HTR-8/SVneo (cell line): ENCODE results near the gene ADRA1B.

Experiments
- DNase-seq: peaks from one replicate; pipeline ENCODE4 v3.0.0; 2011; ENCODE audit warnings: low spot score, mixed read lengths; ENCODE audit not compliant: insufficient read length
- FAIRE-seq: peaks from 2 replicates; lab custom pipeline; 2011; peaks lifted over from hg19 to GRCh38; lab: Jason Lieb, UNC

Gene ADRA1B

GRCh38 chr5:159916841-159917761 is 819 bp downstream of the ADRA1B start:
- FAIRE-seq, result no peak
- no peak for DNase-seq

- DNase-seq (no peak), FAIRE-seq (no peak)
Measured at GRCh38 chr5:159917994-159918393, 1.7 kb downstream of the ADRA1B start.

GRCh38 chr5:159921721-159922120 is 5.4 kb downstream of the ADRA1B start:
- DNase-seq (no peak), FAIRE-seq (no peak)

DNA sequence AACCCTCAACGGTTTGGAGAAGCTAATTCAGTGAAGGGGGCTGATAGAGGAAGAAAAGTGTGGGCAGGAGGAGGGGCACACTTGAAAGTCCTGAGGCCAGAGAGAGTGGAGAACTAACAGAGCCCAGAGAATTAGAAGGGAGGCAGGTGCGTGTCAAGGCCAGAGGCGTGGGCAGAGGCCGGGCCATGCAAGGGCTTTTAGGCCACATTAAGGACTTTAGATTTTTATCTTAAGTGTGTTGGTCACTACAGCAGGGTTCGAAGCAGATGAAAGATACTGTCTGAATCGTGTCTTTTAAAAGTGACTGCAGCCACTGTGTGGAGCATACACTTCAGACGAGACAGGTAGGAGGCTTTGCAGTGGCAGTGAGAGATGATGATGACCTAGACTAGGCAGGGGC is 6.7 kb downstream of the ADRA1B start:
- no peak for DNase-seq
- FAIRE-seq, result peak; percentile 9

DNA sequence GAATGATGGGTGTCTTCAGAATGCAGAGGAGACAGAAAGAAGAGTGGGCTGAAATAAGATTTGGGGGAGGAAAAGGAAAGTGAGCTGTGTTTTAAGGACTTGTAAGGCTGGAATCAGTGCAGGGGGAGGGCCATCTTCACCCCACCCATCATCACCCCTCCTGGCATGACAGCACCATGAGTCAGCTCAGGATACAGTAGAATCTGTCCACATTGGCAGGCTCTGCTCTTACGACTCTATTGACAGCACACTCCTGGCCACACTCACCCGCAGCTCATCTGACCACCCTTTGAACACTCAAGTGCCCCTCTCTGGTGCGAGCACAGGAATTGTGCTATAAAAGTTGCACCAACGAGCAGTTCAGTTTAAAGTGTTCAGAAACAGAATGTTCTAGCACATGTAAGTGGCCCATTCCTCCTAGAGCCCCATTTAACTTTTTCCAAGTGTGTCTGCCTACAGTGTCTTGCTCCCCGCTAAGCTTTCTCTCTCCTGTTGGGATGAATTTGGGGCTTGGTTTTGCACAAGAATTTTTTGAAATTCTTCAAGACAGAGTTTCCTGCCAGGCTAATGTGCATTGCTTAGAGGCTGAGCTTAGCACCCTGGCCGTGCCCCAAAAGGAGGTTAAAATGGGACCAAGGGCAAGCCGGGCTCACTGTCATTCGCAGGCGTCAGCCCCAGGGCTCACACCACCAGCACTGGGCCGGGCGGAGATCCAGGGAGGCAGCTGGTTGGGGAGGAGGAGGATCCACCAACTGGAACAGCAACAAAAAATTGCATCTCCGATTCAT is 12.0 kb downstream of the ADRA1B start:
- FAIRE-seq (peak; percentile 74), DNase-seq (peak; percentile 61)

DNA sequence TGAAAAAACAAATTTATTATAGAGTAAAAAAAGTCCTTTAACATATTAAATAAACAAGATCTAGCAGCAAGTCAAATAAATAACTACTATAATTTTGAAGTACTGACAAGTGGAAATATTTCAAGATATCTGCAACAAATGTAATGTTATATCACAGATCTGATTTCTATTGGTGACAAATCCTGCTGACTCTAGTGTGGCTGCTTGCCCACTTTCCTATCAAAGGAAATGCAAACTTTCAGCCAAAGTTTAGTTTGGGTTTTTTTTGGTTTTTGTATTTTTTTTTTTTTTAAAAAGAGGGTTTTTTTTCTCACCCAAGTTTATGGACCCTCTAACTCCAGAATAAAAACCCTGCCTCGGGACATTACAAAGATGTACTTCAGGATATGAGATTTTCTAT is 12.9 kb downstream of the ADRA1B start:
- FAIRE-seq (no peak), DNase-seq (no peak)

DNA sequence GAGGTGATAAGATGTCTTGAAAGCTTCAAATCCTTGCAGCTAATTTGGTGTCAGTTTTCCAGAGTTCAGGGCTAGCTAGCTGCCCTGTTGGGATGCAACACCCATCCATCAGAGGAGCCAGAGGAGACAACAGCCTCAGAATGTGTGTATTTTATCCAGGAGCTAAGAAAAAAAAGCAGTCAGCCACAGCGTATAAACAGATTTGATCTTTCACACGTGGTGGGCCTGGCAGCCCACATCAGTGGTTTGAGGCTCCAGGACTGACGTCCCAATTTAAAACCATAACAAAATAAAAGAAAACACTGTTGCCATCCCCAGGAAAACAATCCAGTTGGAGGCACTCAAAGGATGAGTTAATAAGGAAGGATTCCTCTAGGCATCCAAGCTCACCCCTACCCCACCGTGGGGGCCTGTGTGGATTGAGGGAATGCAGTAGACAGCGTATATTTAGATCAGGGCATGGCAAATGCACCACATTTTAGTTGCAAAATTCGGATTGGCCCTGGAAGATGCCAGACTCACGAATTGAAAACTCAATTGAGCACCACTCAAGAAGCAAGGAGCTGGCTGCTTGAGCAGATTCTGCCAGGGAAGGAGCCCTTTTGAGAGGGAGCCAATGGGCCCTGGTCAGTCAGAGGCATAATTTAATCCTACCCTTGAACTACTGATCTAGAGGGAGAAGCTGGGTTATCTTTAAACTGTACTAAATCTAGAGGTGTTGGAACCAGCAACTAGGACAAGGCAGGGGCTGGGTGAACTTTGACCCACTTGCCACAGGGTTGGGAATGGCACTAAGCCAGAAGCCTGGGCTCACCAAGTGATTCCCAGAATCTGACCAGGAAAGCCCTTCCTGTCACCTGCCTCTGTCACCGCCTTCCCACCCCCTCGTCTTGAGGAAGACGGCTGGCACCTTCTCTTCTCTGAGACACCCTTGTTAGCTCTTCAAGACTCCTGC is 17.5 kb downstream of the ADRA1B start:
- FAIRE-seq (no peak), DNase-seq (no peak)

DNA sequence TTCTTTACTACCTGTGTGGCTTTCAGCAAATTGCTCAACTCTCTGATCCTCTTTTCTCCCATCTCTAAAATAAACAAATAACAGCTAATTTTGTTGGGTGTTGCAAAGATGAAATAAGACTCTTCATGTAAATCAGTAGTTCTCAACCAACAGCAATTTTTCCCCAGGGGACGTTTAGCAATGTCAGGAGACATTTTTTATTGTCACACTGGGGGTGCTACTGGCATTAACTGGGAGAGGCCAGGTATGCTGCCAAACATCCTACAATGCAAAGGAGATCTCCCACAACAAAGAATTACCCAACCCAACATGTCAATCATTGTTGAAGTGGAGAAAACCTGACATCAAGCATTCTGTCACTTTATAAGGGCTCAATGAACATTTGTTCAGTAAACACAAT is 19.7 kb downstream of the ADRA1B start:
- FAIRE-seq (no peak), DNase-seq (no peak)

DNA sequence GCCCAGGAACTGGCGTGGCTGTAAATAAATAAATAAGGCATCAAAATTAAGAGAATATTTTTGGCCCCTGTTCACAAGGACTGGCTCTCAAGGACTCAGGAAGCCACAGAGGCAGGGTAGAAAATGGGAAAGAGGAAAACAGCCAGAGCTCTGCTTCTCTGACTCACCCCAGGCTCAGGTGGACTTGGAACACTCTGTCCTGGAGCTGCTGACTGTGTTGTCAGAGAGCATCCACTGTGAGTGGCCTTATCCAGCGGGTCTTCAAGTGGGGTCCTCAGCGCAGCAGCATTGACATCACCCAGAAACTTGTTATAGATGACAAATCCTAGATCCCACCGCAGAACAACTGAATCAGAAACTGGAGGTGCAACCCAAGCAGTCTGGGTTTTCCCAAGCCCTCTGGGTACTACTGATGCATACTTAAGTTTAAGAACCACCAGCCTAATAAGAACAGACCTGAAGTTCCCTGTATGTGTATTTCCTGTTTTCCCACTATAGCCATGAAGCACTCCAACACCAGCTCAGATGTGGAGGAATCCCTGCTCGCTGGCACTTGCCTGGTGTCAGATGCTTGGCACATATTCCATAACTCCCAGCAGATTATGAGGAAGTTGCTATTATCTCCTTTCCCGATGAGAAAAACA is 20.5 kb downstream of the ADRA1B start:
- FAIRE-seq, result no peak
- no peak for DNase-seq

- DNase-seq, result no peak
- FAIRE-seq, result no peak
Measured at GRCh38 chr5:159937580-159937979, 21.3 kb downstream of the ADRA1B start.

DNA sequence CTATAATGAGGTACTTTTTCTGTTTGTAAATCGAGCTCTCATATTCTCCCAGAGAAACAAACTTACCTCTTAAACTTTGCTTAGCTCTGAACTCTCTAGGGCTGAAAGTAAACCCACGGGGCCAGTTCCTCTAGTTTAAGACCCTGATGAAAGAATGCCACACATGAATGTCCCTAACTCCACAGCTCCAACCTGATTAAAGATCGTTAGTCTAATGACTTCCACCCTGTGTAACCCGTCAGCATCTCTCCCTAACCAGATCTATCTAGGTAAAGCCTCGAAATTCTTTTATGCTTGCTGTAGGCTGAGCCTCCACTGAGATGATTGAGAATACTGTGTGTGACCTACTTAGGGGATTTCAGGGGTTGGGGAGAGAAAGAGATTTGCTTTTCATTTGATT is 27.0 kb downstream of the ADRA1B start:
- FAIRE-seq, result no peak
- no peak for DNase-seq

DNA sequence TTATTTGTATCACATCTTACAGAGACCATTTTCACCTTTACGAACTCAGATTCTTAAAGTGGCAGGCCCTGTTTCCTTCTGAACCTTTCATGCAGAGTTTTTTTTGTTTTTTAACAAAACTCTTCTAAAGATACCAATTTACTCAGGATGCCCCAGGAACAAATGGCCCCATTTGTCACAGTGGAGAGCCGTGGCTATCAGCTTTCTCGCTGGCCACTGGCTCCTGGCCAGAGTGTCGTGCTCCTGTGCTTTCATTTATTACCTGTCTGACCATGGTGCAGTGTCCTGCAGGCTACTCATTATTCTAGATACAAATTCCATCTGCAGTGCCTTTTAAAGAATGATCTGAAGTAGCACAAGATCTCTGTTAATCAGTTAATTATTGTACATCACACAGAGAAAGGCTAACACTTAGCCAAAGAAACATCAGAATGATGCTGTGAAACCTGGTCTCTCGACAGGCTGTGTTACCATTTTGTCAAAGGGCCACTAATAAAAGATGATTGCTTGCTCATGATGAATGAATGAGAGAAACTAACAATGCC is 27.8 kb downstream of the ADRA1B start:
- DNase-seq (no peak), FAIRE-seq (no peak)

DNA sequence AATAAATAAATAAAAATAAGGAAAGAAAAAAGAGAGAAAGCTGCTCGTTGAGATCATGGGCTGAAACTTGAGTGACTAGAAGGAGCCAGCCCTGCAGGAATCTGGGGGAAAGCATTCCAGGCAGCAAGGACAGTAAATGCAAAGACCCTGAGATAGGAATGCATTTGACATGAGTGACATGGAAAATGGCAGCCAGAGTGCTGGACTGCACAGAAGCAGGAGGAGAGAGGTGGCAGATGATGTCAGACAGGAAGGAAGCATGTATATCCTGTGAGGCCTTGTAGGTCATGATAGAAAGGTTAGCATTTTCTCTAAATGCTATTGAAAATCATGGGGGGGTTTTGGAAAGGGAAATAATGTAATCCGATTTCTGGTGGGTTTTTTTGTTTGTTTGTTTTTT is 29.1 kb downstream of the ADRA1B start:
- DNase-seq (no peak), FAIRE-seq (no peak)

DNA sequence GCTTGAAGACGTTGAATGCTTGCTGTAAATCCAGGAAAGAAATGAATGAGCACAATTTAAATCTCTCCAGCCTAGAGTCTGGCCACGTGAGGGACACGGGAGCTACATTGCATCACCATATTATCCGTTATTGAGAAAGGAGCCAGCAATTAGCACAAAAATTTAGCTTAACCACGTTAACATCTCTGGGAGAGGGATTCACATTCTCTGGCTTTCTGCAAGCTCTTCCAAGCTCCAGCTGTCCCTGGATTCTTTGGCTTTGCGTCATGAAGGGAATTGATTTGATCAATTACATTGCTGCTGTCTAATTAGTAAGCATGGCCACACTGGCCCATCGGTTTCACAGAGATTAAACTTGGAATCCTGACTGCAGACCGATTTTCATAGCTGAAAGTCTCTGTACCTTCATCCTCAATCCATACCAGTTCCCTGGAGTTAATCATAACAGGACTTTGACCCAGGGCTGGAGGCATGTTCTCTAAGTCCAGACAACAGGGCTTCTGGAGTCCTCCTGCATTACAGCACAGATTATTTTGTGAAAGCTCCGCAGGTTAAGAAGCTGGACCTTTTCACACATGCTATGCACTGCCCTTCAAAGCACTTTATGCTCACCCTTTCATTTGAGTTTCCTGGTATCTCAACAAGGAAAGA is 31.6 kb downstream of the ADRA1B start:
- DNase-seq, result no peak
- no peak for FAIRE-seq

DNA sequence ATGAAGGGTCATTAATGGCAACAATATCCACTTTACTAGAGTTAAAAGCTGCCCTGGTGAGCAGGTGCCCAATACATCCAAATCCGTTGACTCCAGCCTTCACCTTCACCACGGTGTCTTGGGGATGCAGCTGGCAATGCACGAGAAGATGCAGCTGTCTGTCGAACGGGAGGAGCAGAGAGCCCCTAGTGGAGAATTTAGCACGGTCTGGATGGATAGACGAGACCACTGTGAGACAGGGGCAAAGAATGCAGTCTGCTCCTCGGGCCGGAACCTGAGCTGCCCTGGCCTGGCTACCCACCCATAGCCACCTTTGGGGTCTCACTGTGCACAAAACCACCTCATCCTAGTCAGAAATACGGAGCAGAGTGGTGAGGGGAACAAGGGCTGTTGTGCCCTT is 35.1 kb downstream of the ADRA1B start:
- DNase-seq, result peak; percentile 34
- no peak for FAIRE-seq

DNA sequence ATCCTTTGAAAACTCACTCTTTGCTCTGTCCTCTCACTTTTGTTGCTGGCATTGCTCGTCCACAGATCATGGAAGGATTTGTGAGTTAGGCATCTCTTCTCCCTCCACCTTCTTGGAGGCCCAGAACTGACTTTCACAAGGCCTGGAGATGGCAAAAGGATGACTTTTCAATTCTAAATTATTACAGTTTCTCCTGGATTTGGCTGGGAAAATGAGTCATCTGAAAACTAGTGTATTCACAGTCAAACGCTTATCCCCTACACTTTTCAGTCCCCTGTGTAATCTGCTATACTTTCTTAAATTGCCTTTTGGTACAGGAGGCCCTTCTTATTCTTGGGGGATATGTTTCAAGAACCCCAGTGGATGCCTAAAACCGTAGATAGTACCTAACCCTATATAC is 35.6 kb downstream of the ADRA1B start:
- no peak for FAIRE-seq
- no peak for DNase-seq

DNA sequence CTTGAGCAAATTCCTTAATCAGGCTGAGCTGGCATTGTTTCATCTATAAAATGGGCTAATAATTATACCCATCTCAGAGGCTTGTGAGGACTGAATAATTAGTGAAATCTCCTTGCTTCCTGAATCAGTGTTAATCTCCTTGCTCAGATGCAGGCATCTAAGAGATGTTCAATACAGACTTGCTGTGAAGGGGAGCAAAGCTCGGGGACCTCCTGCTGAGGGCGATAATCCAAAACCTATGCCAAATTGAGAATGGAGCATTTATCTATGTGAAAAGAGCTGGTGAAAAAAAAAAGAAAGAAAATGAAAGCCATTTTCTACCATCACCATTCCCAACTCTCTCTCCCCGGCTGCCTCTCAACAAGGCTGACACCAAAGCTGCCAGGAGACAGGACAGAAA is 37.3 kb downstream of the ADRA1B start:
- FAIRE-seq (no peak), DNase-seq (no peak)

GRCh38 chr5:159955056-159955624 is 38.9 kb downstream of the ADRA1B start:
- DNase-seq, result no peak
- no peak for FAIRE-seq

- FAIRE-seq (no peak), DNase-seq (no peak)
Measured at GRCh38 chr5:159956074-159956473, 39.8 kb downstream of the ADRA1B start.
